WI38 (cell line): Measurements from ENCODE around the gene ZP2.
"Not testable (repeated sequence)": the region's sequence is repeated elsewhere in the genome, so short reads cannot be mapped to it uniquely, and the experiment has no call there.

Experiments
- H3K4me3 ChIP-seq: 2 replicates; pipeline ENCODE4 v1.5.1; 2011; ENCODE audit warnings: low read depth, mild to moderate bottlenecking, control low read depth, low read length
- TF ChIP-seq, protein P1 (sequence below): IDR thresholded peaks from 2 replicates; pipeline ENCODE4 v1.5.1; 2012; ENCODE audit warnings: low read depth, mild to moderate bottlenecking, control low read depth, low read length

Gene ZP2

DNA sequence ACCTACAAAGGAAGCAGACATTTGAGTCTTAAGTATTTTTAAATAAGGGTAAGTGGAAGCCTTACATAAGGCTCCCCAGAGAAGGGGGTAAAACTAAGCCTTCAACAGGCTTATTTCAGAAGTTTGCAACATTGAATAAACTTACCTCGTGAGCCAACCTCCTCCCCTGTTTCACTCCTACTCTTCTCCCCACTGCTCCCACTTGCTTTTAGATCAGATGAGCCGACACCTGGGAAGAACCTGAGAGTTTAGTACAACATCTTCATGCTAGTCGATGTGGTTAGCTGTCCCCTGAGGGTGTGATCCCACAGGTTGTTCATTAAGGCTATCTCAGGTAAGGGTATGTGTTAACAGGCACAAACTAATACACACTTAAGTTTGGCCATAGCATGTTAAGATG is 13.8 kb downstream of the ZP2 start:
- TF ChIP-seq, protein P1, sequence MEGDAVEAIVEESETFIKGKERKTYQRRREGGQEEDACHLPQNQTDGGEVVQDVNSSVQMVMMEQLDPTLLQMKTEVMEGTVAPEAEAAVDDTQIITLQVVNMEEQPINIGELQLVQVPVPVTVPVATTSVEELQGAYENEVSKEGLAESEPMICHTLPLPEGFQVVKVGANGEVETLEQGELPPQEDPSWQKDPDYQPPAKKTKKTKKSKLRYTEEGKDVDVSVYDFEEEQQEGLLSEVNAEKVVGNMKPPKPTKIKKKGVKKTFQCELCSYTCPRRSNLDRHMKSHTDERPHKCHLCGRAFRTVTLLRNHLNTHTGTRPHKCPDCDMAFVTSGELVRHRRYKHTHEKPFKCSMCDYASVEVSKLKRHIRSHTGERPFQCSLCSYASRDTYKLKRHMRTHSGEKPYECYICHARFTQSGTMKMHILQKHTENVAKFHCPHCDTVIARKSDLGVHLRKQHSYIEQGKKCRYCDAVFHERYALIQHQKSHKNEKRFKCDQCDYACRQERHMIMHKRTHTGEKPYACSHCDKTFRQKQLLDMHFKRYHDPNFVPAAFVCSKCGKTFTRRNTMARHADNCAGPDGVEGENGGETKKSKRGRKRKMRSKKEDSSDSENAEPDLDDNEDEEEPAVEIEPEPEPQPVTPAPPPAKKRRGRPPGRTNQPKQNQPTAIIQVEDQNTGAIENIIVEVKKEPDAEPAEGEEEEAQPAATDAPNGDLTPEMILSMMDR, result no peak
- no peak overlapping the region for H3K4me3 ChIP-seq

DNA sequence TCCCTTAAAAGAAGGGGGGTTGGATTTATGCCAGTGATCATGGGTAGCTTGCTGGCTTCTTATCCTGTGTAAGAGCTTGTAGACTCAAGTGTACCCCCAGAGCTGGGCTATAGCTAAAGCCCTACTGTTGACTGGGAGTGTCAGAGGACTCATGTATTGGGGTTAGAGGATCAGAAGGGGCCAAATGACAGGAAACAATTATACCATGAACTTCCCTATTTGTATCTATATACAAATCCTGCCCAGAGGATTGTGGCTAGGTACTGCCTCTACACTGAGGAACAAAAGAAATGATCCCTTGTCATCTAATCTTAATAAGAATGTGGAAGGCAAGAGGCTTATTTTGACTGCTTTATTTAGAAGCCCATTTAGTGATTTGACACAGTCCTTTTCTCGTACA is 14.3 kb downstream of the ZP2 start:
- TF ChIP-seq, protein P1, result no peak
- no peak overlapping the region for H3K4me3 ChIP-seq

DNA sequence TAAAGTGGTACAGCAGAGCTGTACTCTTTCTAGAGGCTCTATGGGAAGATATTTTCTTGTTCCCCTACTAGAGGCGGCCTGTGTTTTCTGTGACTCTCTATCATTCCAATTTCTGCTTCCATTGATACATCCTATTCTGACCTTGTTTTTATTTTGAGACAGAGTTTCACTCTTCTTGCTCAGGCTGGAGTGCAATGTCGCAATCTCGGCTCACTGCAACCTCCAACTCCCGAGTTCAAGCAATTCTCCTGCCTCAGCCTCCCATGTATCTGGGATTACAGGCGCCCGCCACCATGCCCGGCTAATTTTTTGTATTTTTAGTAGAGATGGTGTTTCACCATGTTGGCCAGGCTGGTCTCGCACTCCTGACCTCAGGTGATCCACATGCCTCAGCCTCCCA is 16.0 kb downstream of the ZP2 start:
- H3K4me3 ChIP-seq, result not testable (repeated sequence)

DNA sequence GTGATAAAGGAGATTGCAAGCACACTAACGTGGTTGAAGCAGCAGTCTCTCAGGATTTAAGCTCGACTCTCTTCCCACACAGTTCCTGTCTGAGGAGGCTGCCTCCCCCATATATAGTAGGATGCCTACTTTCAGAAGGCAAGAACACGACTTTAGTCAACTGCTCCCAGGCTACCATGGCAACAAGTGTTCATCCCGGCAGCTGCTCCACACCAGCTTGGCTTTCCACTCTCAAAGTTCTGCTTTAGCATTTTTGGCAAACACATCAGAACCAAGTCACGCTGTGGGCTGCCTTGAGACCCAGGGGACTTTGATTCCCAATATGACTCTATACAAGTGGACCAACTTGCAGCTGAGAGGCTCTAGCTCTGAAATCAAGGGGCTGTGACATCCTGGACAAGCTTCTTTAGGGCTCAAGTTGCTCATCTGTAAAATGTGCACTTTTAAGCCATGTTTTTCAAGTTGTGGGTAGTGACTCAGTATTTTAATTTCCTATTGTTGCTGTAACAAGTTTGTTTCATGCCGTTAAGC is 16.5 kb downstream of the ZP2 start:
- TF ChIP-seq, protein P1, result no peak
- no peak overlapping the region for H3K4me3 ChIP-seq

DNA sequence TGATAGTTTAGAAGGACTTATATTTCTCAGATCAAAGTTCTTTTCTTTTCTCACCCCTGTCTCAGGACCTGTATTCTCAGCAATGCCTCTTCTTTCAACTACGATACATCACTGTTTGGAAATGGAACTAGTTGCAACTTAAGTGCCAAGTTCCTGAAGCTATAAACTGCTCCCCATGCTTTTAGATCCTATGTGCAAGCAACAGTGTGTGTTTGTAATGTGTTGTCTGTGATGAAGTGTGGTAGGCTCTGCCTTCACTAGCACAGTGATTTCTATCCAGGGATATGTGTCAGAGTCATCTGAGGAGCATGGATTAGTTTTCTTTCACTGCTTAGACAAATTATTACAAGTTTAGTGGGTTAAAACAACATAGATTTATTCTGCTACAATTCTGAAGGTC is 18.4 kb downstream of the ZP2 start:
- TF ChIP-seq, protein P1, result no peak
- H3K4me3 ChIP-seq, result no peak overlapping the region

DNA sequence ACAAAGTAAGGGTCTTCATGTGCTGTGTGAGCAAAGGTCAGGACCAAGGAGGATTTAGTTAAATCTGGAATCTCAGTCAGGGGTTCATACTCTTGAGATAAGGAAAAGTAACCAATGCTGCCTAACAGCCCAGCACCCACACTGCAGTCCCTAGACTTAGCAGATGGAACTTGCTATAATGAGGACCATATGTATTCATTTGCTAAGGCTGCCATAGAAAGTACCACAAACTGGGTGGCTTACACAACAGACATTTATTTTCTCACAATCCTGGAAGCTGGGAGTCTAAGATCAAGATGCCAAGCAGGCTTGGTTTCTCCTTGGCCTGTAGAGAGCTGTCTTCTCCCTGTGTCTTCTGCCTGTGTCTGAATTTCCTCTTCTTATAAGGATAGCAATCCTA is 20.8 kb downstream of the ZP2 start:
- TF ChIP-seq, protein P1, result no peak

DNA sequence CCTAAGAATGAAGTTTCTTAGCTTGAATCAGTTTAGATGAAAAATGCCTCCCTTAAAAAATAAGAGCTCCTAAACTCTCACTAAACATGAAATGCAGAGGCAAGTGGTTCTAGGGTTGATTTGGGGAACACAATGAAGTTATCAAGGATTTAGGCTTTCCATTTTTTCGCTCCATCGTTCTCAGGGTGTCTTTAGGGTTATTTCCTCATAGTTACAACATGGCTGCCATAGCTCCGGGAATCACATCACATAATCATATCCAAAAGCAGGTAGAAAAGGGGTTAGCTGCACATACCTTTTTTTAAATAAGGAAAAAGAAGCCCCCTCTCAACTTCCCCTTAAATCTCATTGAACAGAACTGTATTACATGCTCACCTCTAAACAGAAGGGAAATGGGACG is 21.4 kb downstream of the ZP2 start:
- TF ChIP-seq, protein P1, result no peak

More for the DNA sequence above, 20.8 kb downstream of the ZP2 start:
- no peak overlapping the region for H3K4me3 ChIP-seq

DNA sequence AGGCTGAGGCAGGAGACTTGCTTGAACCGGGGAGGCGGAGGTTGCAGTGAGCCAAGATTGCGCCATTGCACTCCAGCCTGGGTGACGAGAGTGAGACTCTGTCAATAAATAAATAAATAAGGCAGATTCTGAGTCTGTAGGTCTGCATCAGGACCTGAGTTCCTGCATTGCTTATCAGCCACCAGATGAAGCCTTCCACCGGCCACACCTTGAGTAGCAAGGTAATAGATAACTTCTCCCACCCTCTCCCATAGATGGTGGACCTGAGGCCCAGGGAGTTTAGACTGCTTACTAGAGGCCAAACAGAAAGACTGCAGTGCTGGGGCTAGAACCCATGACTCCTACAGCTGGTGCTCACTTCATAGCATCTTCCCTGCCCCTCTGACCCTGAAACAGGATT is 22.1 kb downstream of the ZP2 start:
- H3K4me3 ChIP-seq, result no peak overlapping the region
- TF ChIP-seq, protein P1, result no peak

More for the DNA sequence above, 21.4 kb downstream of the ZP2 start:
- no peak overlapping the region for H3K4me3 ChIP-seq
